Osteoblast (primary cell): ENCODE data around the gene SEPTIN1. TPM values are rescaled to one million over a fixed set of nuclear protein-coding genes. Genes with fewer than 3 reads are reported as not detected.

Experiments
- DNase-seq: peaks from one replicate; pipeline ENCODE4 v3.0.0; 2011; ENCODE audit warnings: low spot score, mixed read lengths; ENCODE audit not compliant: insufficient read length; ENCODE audit errors: missing footprints
- H2AFZ ChIP-seq: 2 replicates; pipeline ENCODE4 v1.6.0; 2011; ENCODE audit warnings: mild to moderate bottlenecking, low read length
- H3K27ac ChIP-seq: 2 replicates; pipeline ENCODE4 v1.5.1; 2011; ENCODE audit warnings: mild to moderate bottlenecking, low read depth, low read length, moderate library complexity
- H3K27me3 ChIP-seq: 2 replicates; pipeline ENCODE4 v1.6.0; 2012; ENCODE audit warnings: mild to moderate bottlenecking, control low read depth, inconsistent platforms, low read length, moderate library complexity; ENCODE audit not compliant: insufficient read depth
- H3K36me3 ChIP-seq: 2 replicates; pipeline ENCODE4 v1.5.1; 2011; ENCODE audit warnings: mild to moderate bottlenecking, low read length, control low read depth, moderate library complexity; ENCODE audit not compliant: insufficient read depth
- H3K4me1 ChIP-seq: 2 replicates; pipeline ENCODE4 v1.5.1; 2011; ENCODE audit warnings: mild to moderate bottlenecking, low read length, control low read depth, moderate library complexity; ENCODE audit not compliant: insufficient read depth
- H3K4me2 ChIP-seq: 2 replicates; pipeline ENCODE4 v1.6.0; 2011; ENCODE audit warnings: mild to moderate bottlenecking, low read length; ENCODE audit not compliant: insufficient read depth
- H3K4me3 ChIP-seq: fragments of 200-600 bp; sonication (generic); 3 replicates; pipeline ENCODE4 v1.5.1; 2012; ENCODE audit warnings: mild to moderate bottlenecking, low read length, inconsistent platforms; ENCODE audit not compliant: insufficient read depth
- H3K79me2 ChIP-seq: 2 replicates; pipeline ENCODE4 v1.6.0; 2012; ENCODE audit warnings: mild to moderate bottlenecking, low read length, control low read depth, inconsistent platforms; ENCODE audit not compliant: insufficient read depth
- H3K9me3 ChIP-seq: 2 replicates; pipeline ENCODE4 v1.5.1; 2011; ENCODE audit warnings: low read depth, low read length, control low read depth
- H4K20me1 ChIP-seq: 2 replicates; pipeline ENCODE4 v1.6.0; 2012; ENCODE audit warnings: mild to moderate bottlenecking, low read length, control low read depth; ENCODE audit not compliant: insufficient read depth
- CTCF ChIP-seq: IDR thresholded peaks from 2 replicates; pipeline ENCODE4 v1.5.1; 2011; ENCODE audit warnings: mild to moderate bottlenecking, low read depth, low read length, moderate library complexity; ENCODE audit errors: extremely low read depth
- total RNA-seq: library from RNA; depleted of rRNA; stranded (reverse); fragments of >200 nt; gene quantifications from 2 replicates; pipeline ENCODE4 v1.2.3, GENCODE V29; 2012

Gene SEPTIN1
- total RNA-seq, 1 donor = not detected

GRCh38 chr16:30394592-30395154, 12.3 kb upstream of the SEPTIN1 start:
- H3K4me1 ChIP-seq = peaks cover 20% of the 10 kb centered on the region
- peaks cover 17% of the 10 kb centered on the region for H3K79me2 ChIP-seq
- peak; percentile 96 for DNase-seq
- H3K4me2 ChIP-seq = peak overlapping the region; percentile 84
- no peak for TF ChIP-seq CTCF
- no peaks in the 10 kb centered on the region for H3K9me3 ChIP-seq
- peak overlapping the region; percentile 89 for H2AFZ ChIP-seq
- peak overlapping the region; percentile 69 for H3K27ac ChIP-seq
- peaks cover 4% of the 10 kb centered on the region for H3K36me3 ChIP-seq
- H3K27me3 ChIP-seq = no peaks in the 10 kb centered on the region
- peak overlapping the region; percentile 92 for H3K4me3 ChIP-seq
- no peaks in the 10 kb centered on the region for H4K20me1 ChIP-seq

- Histone ChIP-seq H3K4me1 (peaks cover 6% of the 10 kb centered on the region), H3K27ac (no peak overlapping the region)
Measured at GRCh38 chr16:30383521-30383920, 1.2 kb upstream of the SEPTIN1 start.

DNA sequence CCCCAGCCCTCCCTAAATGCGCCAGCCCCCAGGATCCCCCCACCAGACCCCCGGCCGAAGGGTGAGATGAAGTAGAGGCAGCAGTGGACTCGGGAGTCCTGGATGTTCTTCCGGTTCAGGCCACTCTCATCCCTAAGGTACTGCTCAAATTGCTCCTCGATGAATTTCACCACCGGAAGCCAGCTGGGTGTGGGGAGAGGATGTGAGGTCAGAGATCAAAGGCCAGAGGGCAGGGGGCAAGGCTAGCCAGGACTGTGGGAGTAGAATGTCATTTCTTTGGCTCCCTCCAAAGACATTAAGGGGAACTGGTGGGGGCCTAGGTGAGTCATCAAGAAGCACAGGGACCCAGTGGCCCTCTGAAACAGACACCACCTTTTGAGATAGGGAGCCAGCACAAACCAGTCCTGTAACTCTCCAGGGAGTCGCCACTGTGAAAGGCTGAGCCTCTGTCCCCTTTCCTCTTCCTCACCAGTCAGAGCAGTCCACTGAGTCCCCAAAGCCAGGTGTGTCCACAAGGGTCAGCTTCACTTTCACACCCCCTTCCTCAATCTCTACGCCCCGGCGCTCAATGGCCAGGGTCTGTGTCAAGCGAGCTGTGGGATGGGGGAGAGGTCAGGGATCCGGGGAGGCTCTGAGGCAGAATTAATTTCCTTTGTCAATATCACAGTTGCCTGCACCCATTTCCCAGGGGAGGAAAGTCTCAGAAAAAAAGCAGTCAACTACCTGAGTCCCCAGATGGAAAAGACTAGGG, 895 bp downstream of the SEPTIN1 start:
- no peaks in the 10 kb centered on the region for H3K36me3 ChIP-seq
- peaks cover 8% of the 10 kb centered on the region for H4K20me1 ChIP-seq
- H3K4me3 ChIP-seq = no peak overlapping the region
- peaks cover 4% of the 10 kb centered on the region for H3K79me2 ChIP-seq
- no peak overlapping the region for H3K4me2 ChIP-seq
- H2AFZ ChIP-seq = no peak overlapping the region
- DNase-seq = peak; percentile 69
- H3K4me1 ChIP-seq = peaks cover 14% of the 10 kb centered on the region
- no peaks in the 10 kb centered on the region for H3K27me3 ChIP-seq
- no peaks in the 10 kb centered on the region for H3K9me3 ChIP-seq
- no peak overlapping the region for H3K27ac ChIP-seq
- no peak for TF ChIP-seq CTCF

More at GRCh38 chr16:30383521-30383920, 1.2 kb upstream of the SEPTIN1 start:
- Histone ChIP-seq H3K4me3 (no peak overlapping the region), H3K79me2 (peaks cover 4% of the 10 kb centered on the region), H4K20me1 (peaks cover 8% of the 10 kb centered on the region), H3K9me3 (no peaks in the 10 kb centered on the region), H3K36me3 (no peaks in the 10 kb centered on the region), H3K4me2 (no peak overlapping the region), H3K27me3 (no peaks in the 10 kb centered on the region), H2AFZ (no peak overlapping the region)
- DNase-seq = peak; percentile 27
- no peak for TF ChIP-seq CTCF

DNA sequence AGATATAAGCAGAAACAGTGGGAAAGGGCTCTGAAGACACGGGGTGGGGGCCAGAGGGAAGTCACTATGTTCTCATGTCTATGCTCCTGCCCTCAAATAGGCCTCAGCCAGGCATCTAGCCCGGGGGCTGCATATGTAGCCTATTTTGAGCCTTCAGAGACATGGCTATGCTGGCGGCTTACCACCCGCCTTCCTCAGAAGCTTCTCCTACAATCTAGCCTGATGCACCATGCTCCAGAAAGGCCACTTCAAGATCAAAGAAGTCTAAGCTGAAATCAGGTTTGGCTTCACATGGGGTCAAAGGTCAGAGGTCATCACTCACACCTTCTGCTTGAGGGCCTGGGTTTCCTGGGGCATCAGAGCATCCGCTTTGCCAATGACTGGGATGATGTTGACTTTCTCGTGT, 1.6 kb downstream of the SEPTIN1 start:
- peak; percentile 48 for DNase-seq
- Histone ChIP-seq H3K27me3 (no peaks in the 10 kb centered on the region), H3K36me3 (no peaks in the 10 kb centered on the region), H2AFZ (no peak overlapping the region), H3K4me1 (peaks cover 14% of the 10 kb centered on the region), H3K9me3 (no peaks in the 10 kb centered on the region), H4K20me1 (peaks cover 8% of the 10 kb centered on the region), H3K4me3 (no peak overlapping the region), H3K79me2 (peaks cover 4% of the 10 kb centered on the region), H3K27ac (no peak overlapping the region), H3K4me2 (no peak overlapping the region)
- TF ChIP-seq CTCF = no peak
